GM12801 (cell line): Measurements from ENCODE around the gene KLHL6.

Experiments
- CTCF ChIP-seq: IDR thresholded peaks from one replicate; pipeline ENCODE4 v1.5.1; 2011; ENCODE audit warnings: control low read depth; ENCODE audit not compliant: insufficient read length; ENCODE audit errors: extremely low read depth

KLHL6 gene

GRCh38 chr3:183548262-183548769 lies 7.2 kb downstream of the KLHL6 start:
- TF ChIP-seq CTCF: no peak

GRCh38 chr3:183546625-183547024 lies 8.9 kb downstream of the KLHL6 start:
- no peak for TF ChIP-seq CTCF

GRCh38 chr3:183545708-183546107 lies 9.8 kb downstream of the KLHL6 start:
- TF ChIP-seq CTCF: no peak

- no peak for TF ChIP-seq CTCF
Measured at GRCh38 chr3:183542355-183542754, 13.2 kb downstream of the KLHL6 start.

GRCh38 chr3:183541738-183542137 lies 13.8 kb downstream of the KLHL6 start:
- TF ChIP-seq CTCF: no peak

GRCh38 chr3:183541235-183541655 lies 14.3 kb downstream of the KLHL6 start:
- no peak for TF ChIP-seq CTCF

- TF ChIP-seq CTCF: no peak
Measured at GRCh38 chr3:183540501-183541234, 14.8 kb downstream of the KLHL6 start.

- TF ChIP-seq CTCF: no peak
Measured at GRCh38 chr3:183539811-183540210, 15.7 kb downstream of the KLHL6 start.
